C4-2B (cell line): Measurements from ENCODE around the gene TSHR.

Experiments used
- H3K27ac ChIP-seq: fragments of 450-650 bp; 2 replicates; pipeline ENCODE4 v1.5.1; 2017
- ZFX ChIP-seq: fragments of 450-650 bp; IDR thresholded peaks from 2 replicates; pipeline ENCODE4 v1.6.1; 2017
- TF ChIP-seq, protein P1 (sequence below): fragments of 450-650 bp; conservative IDR thresholded peaks from 2 replicates; pipeline ENCODE4 v1.5.1; 2017; ENCODE audit warnings: mild to moderate bottlenecking

The TSHR gene

DNA sequence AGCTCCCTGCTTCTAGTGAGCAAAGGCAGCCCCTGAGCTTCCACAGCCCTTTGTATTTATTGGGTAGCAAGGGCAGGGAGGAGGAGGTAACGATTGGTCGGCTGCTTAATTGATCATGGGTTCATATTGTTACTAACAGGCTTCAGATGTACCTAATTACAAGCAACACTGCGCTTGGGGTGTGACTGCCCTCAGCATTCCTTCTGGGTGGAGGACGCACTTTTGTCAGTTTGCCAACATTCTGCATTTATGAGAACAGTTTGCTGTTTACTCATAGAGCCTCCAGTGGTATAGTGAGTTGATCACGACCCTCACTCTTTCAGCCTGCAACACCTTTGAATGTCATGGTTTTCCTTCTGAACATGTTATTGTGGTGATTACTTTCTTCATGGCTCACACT, 9.6 kb downstream of the TSHR start:
- H3K27ac ChIP-seq: no peak overlapping the region
- TF ChIP-seq ZFX: no peak
- TF ChIP-seq, protein P1, sequence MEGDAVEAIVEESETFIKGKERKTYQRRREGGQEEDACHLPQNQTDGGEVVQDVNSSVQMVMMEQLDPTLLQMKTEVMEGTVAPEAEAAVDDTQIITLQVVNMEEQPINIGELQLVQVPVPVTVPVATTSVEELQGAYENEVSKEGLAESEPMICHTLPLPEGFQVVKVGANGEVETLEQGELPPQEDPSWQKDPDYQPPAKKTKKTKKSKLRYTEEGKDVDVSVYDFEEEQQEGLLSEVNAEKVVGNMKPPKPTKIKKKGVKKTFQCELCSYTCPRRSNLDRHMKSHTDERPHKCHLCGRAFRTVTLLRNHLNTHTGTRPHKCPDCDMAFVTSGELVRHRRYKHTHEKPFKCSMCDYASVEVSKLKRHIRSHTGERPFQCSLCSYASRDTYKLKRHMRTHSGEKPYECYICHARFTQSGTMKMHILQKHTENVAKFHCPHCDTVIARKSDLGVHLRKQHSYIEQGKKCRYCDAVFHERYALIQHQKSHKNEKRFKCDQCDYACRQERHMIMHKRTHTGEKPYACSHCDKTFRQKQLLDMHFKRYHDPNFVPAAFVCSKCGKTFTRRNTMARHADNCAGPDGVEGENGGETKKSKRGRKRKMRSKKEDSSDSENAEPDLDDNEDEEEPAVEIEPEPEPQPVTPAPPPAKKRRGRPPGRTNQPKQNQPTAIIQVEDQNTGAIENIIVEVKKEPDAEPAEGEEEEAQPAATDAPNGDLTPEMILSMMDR: no peak

DNA sequence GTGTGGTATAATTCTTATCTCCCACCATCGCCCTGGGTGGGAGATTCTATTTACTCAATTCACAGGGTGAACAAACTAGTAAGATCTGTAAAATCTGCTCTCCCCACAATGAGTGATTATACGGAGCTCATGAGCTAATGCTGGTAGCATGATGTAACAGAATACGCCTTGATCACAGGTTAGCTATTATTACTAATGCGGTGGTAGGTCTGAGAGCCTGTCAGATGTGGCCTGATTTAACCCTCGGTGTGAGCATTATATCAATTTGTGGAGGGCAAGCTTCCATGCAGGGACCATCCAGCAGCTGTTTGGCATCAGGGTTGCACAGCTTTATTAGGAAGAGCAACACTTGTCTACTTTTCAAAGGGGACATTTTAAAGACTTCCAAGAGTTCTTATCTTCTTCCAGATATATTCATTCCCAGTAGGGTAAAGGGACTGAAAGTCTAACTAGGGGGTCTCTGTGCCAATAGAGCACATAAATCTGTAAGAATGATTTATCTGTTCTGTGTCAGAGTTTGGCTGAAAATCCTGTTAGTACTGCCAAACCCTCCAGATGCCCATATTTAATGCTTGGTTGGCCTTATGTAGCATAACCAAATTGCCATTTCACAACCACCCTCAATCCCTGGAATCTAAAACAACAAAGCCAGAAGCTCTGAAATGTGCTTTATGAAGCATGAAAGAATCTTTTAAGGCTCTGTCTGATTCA, 18.7 kb downstream of the TSHR start:
- H3K27ac ChIP-seq: no peak overlapping the region
- TF ChIP-seq ZFX: no peak
- TF ChIP-seq, protein P1: no peak

DNA sequence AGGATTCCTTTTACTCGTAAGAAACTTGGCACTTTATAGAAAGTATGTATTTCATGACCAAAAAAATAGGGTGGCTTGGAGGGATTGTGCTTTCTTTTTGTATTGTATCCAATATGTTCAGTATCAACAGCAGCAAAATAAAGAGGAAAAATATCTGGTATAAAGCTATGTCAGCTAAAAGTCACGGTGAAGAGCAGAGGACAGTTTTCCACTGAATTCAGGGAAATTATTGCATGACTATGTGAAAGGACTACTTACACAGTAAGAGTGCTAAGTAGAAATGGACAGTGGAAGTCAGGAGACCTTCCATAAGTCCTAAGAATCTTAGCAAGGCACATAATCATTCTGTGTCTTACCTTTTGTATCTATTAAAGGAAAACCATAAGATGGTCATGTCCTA, 19.3 kb downstream of the TSHR start:
- H3K27ac ChIP-seq: no peak overlapping the region
- TF ChIP-seq, protein P1: no peak
- TF ChIP-seq ZFX: no peak

DNA sequence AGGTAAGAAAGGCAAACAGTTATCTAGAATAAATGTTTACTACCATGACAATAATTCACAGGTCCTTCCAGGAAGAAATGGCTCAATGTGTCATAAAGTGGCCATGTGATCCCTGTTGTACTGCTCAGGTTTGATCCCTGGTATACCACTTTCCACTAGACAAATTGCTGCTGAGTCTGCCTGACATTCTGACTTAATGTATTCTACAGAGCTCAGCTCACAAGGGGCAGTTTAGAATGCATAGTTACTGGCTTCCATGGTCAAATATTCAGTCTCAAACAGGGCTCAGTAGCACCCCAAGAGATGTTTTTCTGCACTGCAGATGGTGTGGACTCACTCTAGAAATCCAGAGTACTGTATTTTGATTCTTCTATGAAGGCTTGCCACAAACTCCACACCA, 21.8 kb downstream of the TSHR start:
- TF ChIP-seq, protein P1: no peak
- no peak for TF ChIP-seq ZFX
- no peak overlapping the region for H3K27ac ChIP-seq

DNA sequence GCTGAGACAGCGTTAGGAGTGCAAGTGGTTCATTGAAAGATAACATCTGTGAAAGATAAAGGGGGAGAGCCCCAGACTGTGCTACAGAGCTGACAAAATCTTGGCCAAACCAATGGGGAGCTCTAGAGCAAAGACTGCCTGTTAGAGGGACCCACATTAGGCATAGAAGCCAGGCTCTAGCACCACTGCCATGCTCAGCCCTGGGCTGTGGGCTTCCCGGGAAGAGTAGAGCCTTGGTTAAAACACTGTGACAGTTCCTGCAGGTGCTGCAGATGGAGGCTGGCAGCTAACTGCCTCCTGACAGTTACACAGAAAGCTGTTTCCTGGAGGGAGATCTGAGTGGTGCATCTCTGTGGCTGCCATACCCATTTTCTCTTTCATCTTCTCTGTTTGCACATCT, 23.0 kb downstream of the TSHR start:
- no peak for TF ChIP-seq ZFX
- TF ChIP-seq, protein P1: no peak
- H3K27ac ChIP-seq: no peak overlapping the region

DNA sequence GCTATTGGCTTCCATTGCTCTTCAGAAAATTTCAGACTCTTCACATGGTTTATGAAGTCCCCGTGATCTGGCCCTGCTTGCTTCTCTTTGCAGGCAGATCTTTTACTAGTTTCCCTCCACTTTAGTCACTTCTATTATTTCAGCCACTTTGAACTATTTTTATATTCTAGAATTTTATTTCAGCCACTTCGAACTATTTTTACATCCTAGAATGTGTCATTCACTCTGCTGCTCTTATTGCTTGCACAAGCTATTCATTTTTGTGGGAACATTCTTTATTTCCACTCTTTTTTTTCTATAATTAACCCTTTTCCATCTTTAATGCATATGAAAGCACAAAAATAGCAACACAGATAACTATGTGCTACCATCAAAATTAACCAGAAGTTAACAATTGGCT, 24.5 kb downstream of the TSHR start:
- TF ChIP-seq ZFX: no peak
- TF ChIP-seq, protein P1: no peak
- H3K27ac ChIP-seq: no peak overlapping the region

DNA sequence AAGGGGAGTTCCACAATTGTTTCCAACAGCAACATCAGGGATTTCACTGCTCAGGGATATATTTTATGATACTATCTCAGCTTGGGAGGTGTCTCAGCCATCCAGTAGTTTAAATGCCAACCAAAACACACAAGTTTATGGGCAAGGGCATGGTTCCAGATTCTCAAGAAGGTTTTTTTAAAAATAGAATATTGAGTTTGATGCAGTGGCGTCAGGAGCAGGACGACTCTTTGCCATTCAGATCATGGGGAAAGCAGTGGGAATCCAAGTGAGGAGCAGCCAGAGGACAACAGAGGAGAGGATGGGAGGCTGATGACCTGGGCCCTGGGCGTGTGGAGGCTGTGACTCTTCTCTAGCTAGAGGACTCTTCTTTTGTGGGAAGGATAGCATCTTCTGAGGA, 25.7 kb downstream of the TSHR start:
- H3K27ac ChIP-seq: no peak overlapping the region
- no peak for TF ChIP-seq ZFX
- TF ChIP-seq, protein P1: no peak
